ENCODE measurements around the gene UGT1A9. TPM values are rescaled to one million over a fixed set of nuclear protein-coding genes. Genes with fewer than 3 reads are reported as not detected.
"Not testable (repeated sequence)": the region's sequence is repeated elsewhere in the genome, so short reads cannot be mapped to it uniquely, and the experiment has no call there.

The UGT1A9 gene
- total RNA-seq, 2 donors from 2014 or later = 2.0 to 2.3 TPM

DNA sequence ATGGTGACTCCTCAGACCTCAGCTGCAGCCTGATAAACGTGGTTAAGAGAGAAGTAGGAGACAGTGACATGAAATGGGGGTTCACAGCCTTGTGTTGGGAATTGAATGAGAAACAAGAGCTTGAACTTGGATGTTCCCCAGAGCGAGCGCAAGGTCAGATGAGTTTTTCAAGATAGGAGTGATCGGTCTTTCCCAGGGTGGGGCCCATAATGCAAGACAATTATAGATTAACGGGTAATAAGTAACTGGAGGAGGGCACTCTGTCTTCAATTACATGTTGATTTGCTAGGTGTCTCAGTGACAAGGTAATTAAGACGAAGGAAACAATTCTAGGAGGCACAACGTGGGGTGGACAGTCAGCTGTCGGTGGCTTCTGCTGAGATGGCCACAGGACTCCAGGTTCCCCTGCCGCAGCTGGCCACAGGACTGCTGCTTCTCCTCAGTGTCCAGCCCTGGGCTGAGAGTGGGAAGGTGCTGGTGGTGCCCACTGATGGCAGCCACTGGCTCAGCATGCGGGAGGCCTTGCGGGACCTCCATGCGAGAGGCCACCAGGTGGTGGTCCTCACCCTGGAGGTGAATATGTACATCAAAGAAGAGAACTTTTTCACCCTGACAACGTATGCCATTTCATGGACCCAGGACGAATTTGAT lies 41.0 kb downstream of the UGT1A9 start, which contains the start of gene UGT1A5:
Gene UGT1A5, plus strand, starts transcription at position 297 of the 651 bp plus-strand sequence. Its CDS starts 85 bp downstream, at position 382.
- Histone ChIP-seq H3K4me3 (no peak within 1 kb of the TSS), H3K27me3 (no peaks in the 10 kb centered on the region), H3K9me3 (no peaks in the 10 kb centered on the region), H3K9ac (ENCODE audit: low read depth in 2 of 2, low read length in 2 of 2) (no peak within 1 kb of the TSS), H3K36me3 (no peaks in the 10 kb centered on the region), H3K27ac (no peak within 1 kb of the TSS), H3K4me1 (no peaks in the 10 kb centered on the region)
- TF ChIP-seq, protein P1, sequence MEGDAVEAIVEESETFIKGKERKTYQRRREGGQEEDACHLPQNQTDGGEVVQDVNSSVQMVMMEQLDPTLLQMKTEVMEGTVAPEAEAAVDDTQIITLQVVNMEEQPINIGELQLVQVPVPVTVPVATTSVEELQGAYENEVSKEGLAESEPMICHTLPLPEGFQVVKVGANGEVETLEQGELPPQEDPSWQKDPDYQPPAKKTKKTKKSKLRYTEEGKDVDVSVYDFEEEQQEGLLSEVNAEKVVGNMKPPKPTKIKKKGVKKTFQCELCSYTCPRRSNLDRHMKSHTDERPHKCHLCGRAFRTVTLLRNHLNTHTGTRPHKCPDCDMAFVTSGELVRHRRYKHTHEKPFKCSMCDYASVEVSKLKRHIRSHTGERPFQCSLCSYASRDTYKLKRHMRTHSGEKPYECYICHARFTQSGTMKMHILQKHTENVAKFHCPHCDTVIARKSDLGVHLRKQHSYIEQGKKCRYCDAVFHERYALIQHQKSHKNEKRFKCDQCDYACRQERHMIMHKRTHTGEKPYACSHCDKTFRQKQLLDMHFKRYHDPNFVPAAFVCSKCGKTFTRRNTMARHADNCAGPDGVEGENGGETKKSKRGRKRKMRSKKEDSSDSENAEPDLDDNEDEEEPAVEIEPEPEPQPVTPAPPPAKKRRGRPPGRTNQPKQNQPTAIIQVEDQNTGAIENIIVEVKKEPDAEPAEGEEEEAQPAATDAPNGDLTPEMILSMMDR (IDR thresholded peaks at IDR 0.05) = no peak
- no peak for DNase-seq
- intact Hi-C loops (cut with DNase I) = loop anchor here (10.0 kb wide), 2 partner anchors 248 to 428 kb away; no protein-coding TSS in a partner anchor

DNA sequence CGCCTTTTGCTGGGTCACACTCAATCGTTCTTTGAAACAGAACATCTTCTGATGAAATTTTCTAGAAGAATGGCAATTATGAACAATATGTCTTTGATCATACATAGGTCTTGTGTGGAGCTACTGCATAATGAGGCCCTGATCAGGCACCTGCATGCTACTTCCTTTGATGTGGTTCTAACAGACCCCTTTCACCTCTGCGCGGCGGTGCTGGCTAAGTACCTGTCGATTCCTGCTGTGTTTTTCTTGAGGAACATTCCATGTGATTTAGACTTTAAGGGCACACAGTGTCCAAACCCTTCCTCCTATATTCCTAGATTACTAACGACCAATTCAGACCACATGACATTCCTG lies 41.5 kb downstream of the UGT1A9 start:
- DNase-seq = no peak
- no peaks in the 10 kb centered on the region for H3K4me1 ChIP-seq

DNA sequence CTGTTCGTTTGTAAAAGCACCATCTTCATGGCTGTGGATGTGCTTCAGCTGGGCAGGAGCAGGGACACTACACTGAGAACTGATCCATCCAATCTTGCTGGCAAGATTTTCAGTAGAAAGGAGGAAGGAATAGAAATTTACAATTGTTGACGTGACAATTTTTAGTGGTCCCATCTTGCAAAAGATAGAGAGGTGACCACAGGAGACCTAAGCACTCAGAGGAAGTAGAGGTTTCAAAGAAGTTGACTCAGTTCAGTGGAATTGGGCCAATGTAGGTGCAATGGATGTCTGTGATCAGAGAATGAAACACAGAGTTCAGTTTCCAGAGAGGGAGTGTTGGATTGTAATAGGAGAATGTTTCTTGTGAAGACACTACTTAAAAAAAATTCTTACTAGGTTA lies 42.4 kb downstream of the UGT1A9 start:
- H3K36me3 ChIP-seq = no peaks in the 10 kb centered on the region
- H3K9ac ChIP-seq (ENCODE audit: low read depth in 2 of 2, low read length in 2 of 2) = no peak overlapping the region
- intact Hi-C loops (cut with DNase I) = loop anchor here (10.0 kb wide), 2 partner anchors 249 to 429 kb away; no protein-coding TSS in a partner anchor
- H3K27me3 ChIP-seq = no peaks in the 10 kb centered on the region
- H3K9me3 ChIP-seq = no peaks in the 10 kb centered on the region
- DNase-seq = no peak
- TF ChIP-seq, protein P1 (IDR thresholded peaks at IDR 0.05) = no peak
- no peak overlapping the region for H3K27ac ChIP-seq
- H3K4me3 ChIP-seq = no peak overlapping the region
- H3K4me1 ChIP-seq = no peaks in the 10 kb centered on the region

More for the DNA sequence above, 41.5 kb downstream of the UGT1A9 start:
- Histone ChIP-seq H3K27ac (no peak overlapping the region), H3K4me3 (no peak overlapping the region), H3K27me3 (no peaks in the 10 kb centered on the region), H3K36me3 (no peaks in the 10 kb centered on the region), H3K9me3 (no peaks in the 10 kb centered on the region), H3K9ac (ENCODE audit: low read depth in 2 of 2, low read length in 2 of 2) (no peak overlapping the region)
- intact Hi-C loops (cut with DNase I) = loop anchor here (10.0 kb wide), 2 partner anchors 248 to 428 kb away; no protein-coding TSS in a partner anchor
- TF ChIP-seq, protein P1 (IDR thresholded peaks at IDR 0.05) = no peak

DNA sequence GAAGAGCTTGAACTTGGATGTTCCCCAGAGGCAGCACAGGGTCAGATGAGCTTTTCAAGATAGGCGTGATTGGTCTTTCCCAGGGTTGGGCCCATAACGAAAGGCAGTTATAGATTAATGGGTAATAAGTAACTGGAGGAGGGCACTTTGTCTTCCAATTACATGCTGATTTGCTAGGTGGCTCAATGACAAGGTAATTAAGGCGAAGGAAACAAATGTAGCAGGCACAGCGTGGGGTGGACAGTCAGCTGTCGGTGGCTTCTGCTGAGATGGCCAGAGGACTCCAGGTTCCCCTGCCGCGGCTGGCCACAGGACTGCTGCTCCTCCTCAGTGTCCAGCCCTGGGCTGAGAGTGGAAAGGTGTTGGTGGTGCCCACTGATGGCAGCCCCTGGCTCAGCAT lies 46.9 kb downstream of the UGT1A9 start, which contains the start of gene UGT1A4:
Gene UGT1A4, plus strand, starts transcription at position 185 of the 400 bp plus-strand sequence. Its CDS starts 85 bp downstream, at position 270.
- TF ChIP-seq, protein P1 (IDR thresholded peaks at IDR 0.05) = no peak
- intact Hi-C loops (cut with DNase I) = loop anchor here (10.0 kb wide), 2 partner anchors 254 to 434 kb away; no protein-coding TSS in a partner anchor
- H3K36me3 ChIP-seq = no peaks in the 10 kb centered on the region
- H3K27me3 ChIP-seq = no peaks in the 10 kb centered on the region
- H3K9ac ChIP-seq (ENCODE audit: low read depth in 2 of 2, low read length in 2 of 2) = no peak within 1 kb of the TSS
- no peaks in the 10 kb centered on the region for H3K4me1 ChIP-seq
- no peaks in the 10 kb centered on the region for H3K9me3 ChIP-seq
- H3K27ac ChIP-seq = no peak within 1 kb of the TSS
- no peak within 1 kb of the TSS for H3K4me3 ChIP-seq
- DNase-seq = no peak

DNA sequence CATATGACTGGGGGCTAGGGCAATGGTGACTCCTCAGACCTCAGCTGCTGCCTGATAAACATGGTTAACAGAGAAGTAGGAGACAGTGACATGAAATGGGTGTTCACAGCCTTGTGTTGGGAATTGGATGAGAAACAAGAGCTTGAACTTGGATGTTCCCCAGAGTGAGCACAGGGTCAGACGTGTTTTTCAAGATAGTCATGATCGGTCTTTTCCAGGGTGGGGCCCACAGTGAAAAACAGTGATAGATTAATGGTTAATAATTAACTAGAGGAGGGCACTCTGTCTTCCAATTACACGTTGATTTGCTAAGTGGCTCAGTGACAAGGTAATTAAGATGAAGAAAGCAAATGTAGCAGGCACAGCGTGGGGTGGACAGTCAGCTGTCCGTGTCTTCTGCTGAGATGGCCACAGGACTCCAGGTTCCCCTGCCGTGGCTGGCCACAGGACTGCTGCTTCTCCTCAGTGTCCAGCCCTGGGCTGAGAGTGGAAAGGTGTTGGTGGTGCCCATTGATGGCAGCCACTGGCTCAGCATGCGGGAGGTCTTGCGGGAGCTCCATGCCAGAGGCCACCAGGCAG lies 57.1 kb downstream of the UGT1A9 start, which contains the start of gene UGT1A3:
Gene UGT1A3, plus strand, starts transcription at position 320 of the 579 bp plus-strand sequence. Its CDS starts 85 bp downstream, at position 405.
- H3K27ac ChIP-seq = no peak within 1 kb of the TSS
- no peak for DNase-seq
- no peaks in the 10 kb centered on the region for H3K4me1 ChIP-seq
- intact Hi-C loops (cut with DNase I) = no loop called here
- no peak within 1 kb of the TSS for H3K4me3 ChIP-seq
- TF ChIP-seq, protein P1 (IDR thresholded peaks at IDR 0.05) = no peak
- H3K9ac ChIP-seq (ENCODE audit: low read depth in 2 of 2, low read length in 2 of 2) = no peak within 1 kb of the TSS
- no peaks in the 10 kb centered on the region for H3K9me3 ChIP-seq
- no peaks in the 10 kb centered on the region for H3K27me3 ChIP-seq
- H3K36me3 ChIP-seq = no peaks in the 10 kb centered on the region

DNA sequence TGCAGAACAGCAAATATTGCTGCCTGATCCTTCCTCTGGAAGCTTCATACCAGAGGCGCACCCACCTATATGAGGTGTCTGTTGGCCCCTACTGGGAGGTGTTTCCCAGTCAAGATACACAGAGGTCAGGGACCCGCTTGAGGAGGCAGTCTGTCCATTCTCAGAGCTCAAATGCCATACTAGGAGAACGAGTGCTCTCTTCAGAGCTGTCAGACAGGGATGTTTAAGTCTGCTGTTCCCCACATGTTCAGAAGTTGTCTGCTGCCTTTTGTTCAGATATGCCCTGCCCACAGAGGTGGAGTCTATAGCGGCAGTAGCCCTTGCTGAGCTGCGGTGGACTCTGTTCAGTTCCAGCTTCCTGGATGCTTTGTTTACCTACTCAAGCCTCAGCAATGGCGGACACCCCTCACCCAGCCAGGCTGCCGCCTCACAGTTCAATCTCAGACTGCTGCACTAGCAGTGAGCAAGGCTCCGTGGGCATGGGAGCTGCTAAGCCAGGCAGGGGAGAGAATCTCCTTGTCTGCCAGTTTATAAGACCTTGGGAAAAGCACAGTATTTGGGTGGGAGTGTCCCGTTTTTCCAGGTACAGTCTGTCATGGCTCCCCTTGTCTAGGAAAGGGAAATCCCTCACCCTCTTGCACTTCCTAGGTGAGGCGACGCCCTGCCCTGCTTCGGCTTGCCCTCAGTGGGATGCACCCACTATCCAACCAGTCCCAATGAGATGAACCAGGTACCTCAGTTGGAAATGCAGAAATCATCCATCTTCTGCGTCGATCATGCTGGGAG lies 65.4 kb downstream of the UGT1A9 start:
- H3K27ac ChIP-seq; H3K27me3 ChIP-seq; H3K36me3 ChIP-seq; H3K9me3 ChIP-seq; intact Hi-C loops (cut with DNase I); H3K4me3 ChIP-seq; H3K4me1 ChIP-seq; H3K9ac ChIP-seq (ENCODE audit: low read depth in 2 of 2, low read length in 2 of 2): not testable (repeated sequence)
- DNase-seq = peak; percentile 47

Data from colonic mucosa (tissue), 4 donors.